Measurements from ENCODE around the gene RNF128. TPM values are rescaled to one million over a fixed set of nuclear protein-coding genes. Genes with fewer than 3 reads are reported as not detected.
A peak's percentile ranks its signal among the peaks of the same experiment; 100 is the strongest.
"Not testable (repeated sequence)": the region's sequence is repeated elsewhere in the genome, so short reads cannot be mapped to it uniquely, and the experiment has no call there.

Gene RNF128
- total RNA-seq, 1 experiment from 2014 or later, result not detected

GRCh38 chrX:106791495-106791894, 65.0 kb downstream of the RNF128 start:
- no peaks in the 10 kb centered on the region for H3K9me3 ChIP-seq (replicated peaks)
- no peaks in the 10 kb centered on the region for H3K4me1 ChIP-seq
- H3K36me3 ChIP-seq, result no peaks in the 10 kb centered on the region
- H3K27ac ChIP-seq, result no peak overlapping the region
- no peaks in the 10 kb centered on the region for H3K27me3 ChIP-seq
- H3K4me3 ChIP-seq, result no peak overlapping the region
- DNase-seq, result no peak

- Histone ChIP-seq H3K36me3 (no peaks in the 10 kb centered on the region), H3K27ac (no peak overlapping the region), H3K9me3 (replicated peaks) (no peaks in the 10 kb centered on the region), H3K4me3 (peak overlapping the region; percentile 49), H3K4me1 (no peaks in the 10 kb centered on the region), H3K27me3 (no peaks in the 10 kb centered on the region)
- no peak for DNase-seq
These were observed 75.5 kb downstream of the RNF128 start for GRCh38 chrX:106802063-106802387.

GRCh38 chrX:106802388-106803275, 76.1 kb downstream of the RNF128 start, which contains the start of gene TBC1D8B:
TBC1D8B (plus strand) TSS chrX:106802673; CDS start chrX:106802854, 181 bp downstream.
- DNase-seq, result peak; percentile 34 to 60
- Histone ChIP-seq H3K4me1 (no peaks in the 10 kb centered on the region), H3K9me3 (replicated peaks) (no peaks in the 10 kb centered on the region), H3K27ac (no peak within 1 kb of the TSS), H3K4me3 (peak within 1 kb of the TSS; percentile 49), H3K36me3 (no peaks in the 10 kb centered on the region), H3K27me3 (no peaks in the 10 kb centered on the region)

- no peak overlapping the region for H3K4me3 ChIP-seq
- DNase-seq, result no peak
- no peak overlapping the region for H3K27ac ChIP-seq
- H3K9me3 ChIP-seq (replicated peaks), result no peaks in the 10 kb centered on the region
- no peaks in the 10 kb centered on the region for H3K36me3 ChIP-seq
- H3K4me1 ChIP-seq, result no peaks in the 10 kb centered on the region
- H3K27me3 ChIP-seq, result no peaks in the 10 kb centered on the region
These were observed 84.8 kb downstream of the RNF128 start for GRCh38 chrX:106811131-106811910.

GRCh38 chrX:106812930-106813329, 86.4 kb downstream of the RNF128 start:
- not testable (repeated sequence) for H3K4me1 ChIP-seq; H3K36me3 ChIP-seq; H3K9me3 ChIP-seq (replicated peaks); H3K27me3 ChIP-seq; DNase-seq; H3K4me3 ChIP-seq; H3K27ac ChIP-seq

GRCh38 chrX:106814093-106814492, 87.6 kb downstream of the RNF128 start:
- H3K27ac ChIP-seq; H3K4me1 ChIP-seq; H3K36me3 ChIP-seq; H3K4me3 ChIP-seq; H3K9me3 ChIP-seq (replicated peaks); H3K27me3 ChIP-seq; DNase-seq: not testable (repeated sequence)

Other genes starting within 250 kb of the RNF128 start
- 3.5 and 4.9 TPM in 2 replicates for gene RADX, start 114.7 kb upstream of the RNF128 start, total RNA-seq (2014; rRNA removed; shearing (Covaris generic))
- gene TBC1D8B, start 76.0 kb downstream of the RNF128 start, total RNA-seq (2014; rRNA removed; shearing (Covaris generic)), result 0.16 and 0.20 TPM in 2 replicates
- gene RIPPLY1, start 176.6 kb downstream of the RNF128 start, total RNA-seq (2014; rRNA removed; shearing (Covaris generic)), result 13.4 and 14.6 TPM in 2 replicates
- not detected in 2 replicates for gene CLDN2, start 193.7 kb downstream of the RNF128 start, total RNA-seq (2014; rRNA removed; shearing (Covaris generic))

Measured in SJCRH30 (cell line).